Naive thymus-derived CD4-positive, alpha-beta T cell (primary cell): ENCODE results near the gene KLHL30. TPM values are rescaled to one million over a fixed set of nuclear protein-coding genes. Genes with fewer than 3 reads are reported as not detected.

Source experiments
- ATAC-seq: fragments of 150-1000 bp; cut with Tn5 transposase; 2 replicates; pipeline ENCODE4 v1.10.0; 2021; ENCODE audit warnings: mild to moderate bottlenecking, moderate library complexity
- CTCF ChIA-PET: fragments of 350-600 bp; sonication (Branson Sonifier 250); formaldehyde crosslinking; loops from one replicate; lab custom pipeline; 2021; ENCODE audit warnings: antibody characterized with exemption; lab: Charles Lee
- POLR2A ChIA-PET: fragments of 350-600 bp; sonication (Branson Sonifier 250); formaldehyde crosslinking; loops from one replicate; lab custom pipeline; 2021; ENCODE audit warnings: antibody characterized with exemption, inconsistent platforms; lab: Charles Lee
- DNase-seq, 9 donors: peaks; one replicate each; pipeline versions ENCODE4 v3.0.0 to v3.0.0-alpha.2; 2020 to 2022; ENCODE audit warnings: mixed read lengths in 1 of 9
- H3K27ac ChIP-seq: one replicate; pipeline ENCODE4 v1.7.0; 2013; ENCODE audit warnings: mild to moderate bottlenecking, low read depth, low read length, moderate library complexity
- H3K27me3 ChIP-seq, 2 donors: one replicate each; pipeline ENCODE4 v1.7.0; 2013; ENCODE audit warnings: low read length in 2 of 2, mild to moderate bottlenecking in 2 of 2, moderate library complexity in 2 of 2; ENCODE audit not compliant: control insufficient read depth in 2 of 2, insufficient read depth in 2 of 2
- H3K36me3 ChIP-seq, 3 experiments: 1 replicate in 2 of 3; 2 replicates in 1 of 3; pipeline ENCODE4 v1.7.0; 2013; ENCODE audit warnings: low read length in 3 of 3, mild to moderate bottlenecking in 3 of 3, moderate library complexity in 1 of 3; ENCODE audit not compliant: insufficient read depth in 3 of 3, control insufficient read depth in 2 of 3
- H3K4me1 ChIP-seq, 2 donors: one replicate each; pipeline ENCODE4 v1.7.0; 2013; ENCODE audit warnings: low read length in 2 of 2, mild to moderate bottlenecking in 2 of 2, moderate library complexity in 1 of 2; ENCODE audit not compliant: control insufficient read depth in 2 of 2, insufficient read depth in 2 of 2
- H3K4me3 ChIP-seq: 2 replicates; pipeline ENCODE4 v1.7.0; 2013; ENCODE audit warnings: mild to moderate bottlenecking, low read length
- H3K9me3 ChIP-seq, 3 experiments: 1 replicate in 2 of 3; 2 replicates in 1 of 3; pipeline ENCODE4 v1.7.0; 2013; ENCODE audit warnings: low read length in 3 of 3; ENCODE audit not compliant: control insufficient read depth in 2 of 3
- H3K27ac Mint-ChIP-seq, 9 donors: one replicate each; pipeline ENCODE4 v1.8.0; 2020 to 2022; ENCODE audit warnings: mixed read lengths in 9 of 9, mild to moderate bottlenecking in 8 of 9, moderate library complexity in 5 of 9, inconsistent platforms in 2 of 9
- H3K27me3 Mint-ChIP-seq, 5 donors: one replicate each; pipeline ENCODE4 v1.8.0; 2021 to 2022; ENCODE audit warnings: mixed read lengths in 5 of 5, mild to moderate bottlenecking in 1 of 5
- H3K36me3 Mint-ChIP-seq, 5 donors: one replicate each; pipeline ENCODE4 v1.8.0; 2020 to 2022; ENCODE audit warnings: mixed read lengths in 5 of 5, mild to moderate bottlenecking in 3 of 5, inconsistent platforms in 1 of 5
- H3K4me1 Mint-ChIP-seq, 7 donors: one replicate each; pipeline ENCODE4 v1.8.0; 2020 to 2022; ENCODE audit warnings: mixed read lengths in 7 of 7, mild to moderate bottlenecking in 3 of 7, inconsistent platforms in 1 of 7
- H3K4me3 Mint-ChIP-seq, 10 donors: one replicate each; pipeline ENCODE4 v1.8.0; 2020 to 2022; ENCODE audit warnings: mild to moderate bottlenecking in 10 of 10, mixed read lengths in 10 of 10, moderate library complexity in 6 of 10, inconsistent platforms in 2 of 10
- H3K9me3 Mint-ChIP-seq, 11 donors: one replicate each; pipeline ENCODE4 v1.8.0; 2020 to 2022; ENCODE audit warnings: mixed read lengths in 11 of 11, mild to moderate bottlenecking in 4 of 11, inconsistent platforms in 1 of 11, moderate library complexity in 1 of 11
- intact Hi-C, 2 donors: fragments of 100-400 bp; cut with micrococcal nuclease; formaldehyde crosslinking; loops; one replicate each; pipeline ENCODE4 v1.15.1; 2023
- polyA plus RNA-seq, 2 donors: library from polyadenylated mRNA; unstranded; fragments of 300-500 nt; fragmentation: Illumina TruSeq; gene quantifications; one replicate each; pipeline ENCODE4 v1.2.3, GENCODE V29; 2021
- total RNA-seq, 6 experiments: library from RNA in 5 of 6; stranded (reverse) in 5 of 6; gene quantifications; 1 replicate in 5 of 6; 2 replicates in 1 of 6; pipeline ENCODE4 v1.2.3 and lab custom pipeline; 2021 to 2026

KLHL30 gene
- total and polyA plus RNA-seq, 7 experiments from 2014 or later: not detected

- intact Hi-C loops: no loop called here
- no peak for DNase-seq
- ChIA-PET POLR2A (no interaction called here), CTCF (no interaction called here)
- Mint-ChIP-seq H3K36me3 (no peaks in the 10 kb centered on the region), H3K27ac (no peak overlapping the region), H3K27me3 (no peaks in the 10 kb centered on the region), H3K9me3 (peaks cover 0 to 1% (median 0%) of the 10 kb centered on the region in 11 donors), H3K4me3 (no peak overlapping the region), H3K4me1 (peaks cover 0 to 8% (median 7%) of the 10 kb centered on the region in 7 donors)
- no peaks in the 10 kb centered on the region for H3K36me3 ChIP-seq
- H3K4me1 ChIP-seq: peaks cover 0 to 6% of the 10 kb centered on the region in 2 donors
- no peak for ATAC-seq
- no peaks in the 10 kb centered on the region for H3K9me3 ChIP-seq
- H3K27ac ChIP-seq: no peak overlapping the region
- no peak overlapping the region for H3K4me3 ChIP-seq
- H3K27me3 ChIP-seq: no peaks in the 10 kb centered on the region
These were observed 1.6 kb downstream of the KLHL30 start for GRCh38 chr2:238140040-238140439.

GRCh38 chr2:238140721-238141540 is 2.5 kb downstream of the KLHL30 start:
- H3K4me1 ChIP-seq: peaks cover 0 to 6% of the 10 kb centered on the region in 2 donors
- no peak overlapping the region for H3K27ac ChIP-seq
- H3K27ac Mint-ChIP-seq: peak overlapping the region in 1 of 9 donors; percentile 73
- no peak overlapping the region for H3K4me3 ChIP-seq
- no peaks in the 10 kb centered on the region for H3K27me3 ChIP-seq
- H3K4me1 Mint-ChIP-seq: peaks cover 0 to 8% (median 7%) of the 10 kb centered on the region in 7 donors
- no peaks in the 10 kb centered on the region for H3K36me3 Mint-ChIP-seq
- ChIA-PET POLR2A (no interaction called here), CTCF (interaction anchor here (0.6 to 1.0 kb wide), 2 partner anchors 14 to 122 kb away, joined by 3 read pairs; no protein-coding TSS in a partner anchor)
- no peak overlapping the region for H3K4me3 Mint-ChIP-seq
- DNase-seq: no peak
- H3K27me3 Mint-ChIP-seq: no peaks in the 10 kb centered on the region
- no peaks in the 10 kb centered on the region for H3K9me3 ChIP-seq
- H3K9me3 Mint-ChIP-seq: peaks cover 0 to 1% (median 0%) of the 10 kb centered on the region in 11 donors
- no peak for ATAC-seq
- intact Hi-C loops: no loop called here
- no peaks in the 10 kb centered on the region for H3K36me3 ChIP-seq

- Mint-ChIP-seq H3K27me3 (no peaks in the 10 kb centered on the region), H3K27ac (peak overlapping the region in 3 of 9 donors; percentile 62 to 73 (median 63)), H3K9me3 (peaks cover 0 to 1% (median 0%) of the 10 kb centered on the region in 11 donors), H3K4me3 (peak overlapping the region in 1 of 10 donors; percentile 13), H3K4me1 (peaks cover 0 to 8% (median 7%) of the 10 kb centered on the region in 7 donors), H3K36me3 (no peaks in the 10 kb centered on the region)
- DNase-seq (no peak), ATAC-seq (peak; percentile 47)
- intact Hi-C loops: no loop called here
- ChIA-PET CTCF (interaction anchor here (0.6 to 1.0 kb wide), 2 partner anchors 13 to 121 kb away, joined by 3 read pairs; no protein-coding TSS in a partner anchor), POLR2A (no interaction called here)
- H3K27ac ChIP-seq: no peak overlapping the region
- H3K36me3 ChIP-seq: no peaks in the 10 kb centered on the region
- H3K4me3 ChIP-seq: no peak overlapping the region
- peaks cover 0 to 6% of the 10 kb centered on the region in 2 donors for H3K4me1 ChIP-seq
- H3K9me3 ChIP-seq: no peaks in the 10 kb centered on the region
- no peaks in the 10 kb centered on the region for H3K27me3 ChIP-seq
These were observed 3.3 kb downstream of the KLHL30 start for GRCh38 chr2:238141541-238142318.

- DNase-seq (no peak), ATAC-seq (no peak)
- no peaks in the 10 kb centered on the region for H3K9me3 ChIP-seq
- Mint-ChIP-seq H3K4me1 (peaks cover 0 to 8% (median 7%) of the 10 kb centered on the region in 7 donors), H3K9me3 (peaks cover 0 to 1% (median 0%) of the 10 kb centered on the region in 11 donors), H3K4me3 (no peak overlapping the region), H3K27me3 (no peaks in the 10 kb centered on the region), H3K27ac (peak overlapping the region in 1 of 9 donors; percentile 73), H3K36me3 (no peaks in the 10 kb centered on the region)
- no peak overlapping the region for H3K4me3 ChIP-seq
- H3K27me3 ChIP-seq: no peaks in the 10 kb centered on the region
- intact Hi-C loops: no loop called here
- H3K4me1 ChIP-seq: peaks cover 0 to 6% of the 10 kb centered on the region in 2 donors
- no peaks in the 10 kb centered on the region for H3K36me3 ChIP-seq
- ChIA-PET POLR2A (no interaction called here), CTCF (interaction anchor here (1.0 kb wide), 1 partner anchor 120 kb away, joined by 3 read pairs; no protein-coding TSS in a partner anchor)
- no peak overlapping the region for H3K27ac ChIP-seq
These were observed 4.1 kb downstream of the KLHL30 start for GRCh38 chr2:238142382-238143205.

- ATAC-seq (no peak), DNase-seq (no peak)
- Mint-ChIP-seq H3K27me3 (no peaks in the 10 kb centered on the region), H3K4me3 (no peak overlapping the region), H3K27ac (no peak overlapping the region), H3K4me1 (peaks cover 0 to 8% (median 7%) of the 10 kb centered on the region in 7 donors), H3K9me3 (peaks cover 0 to 1% (median 0%) of the 10 kb centered on the region in 11 donors), H3K36me3 (no peaks in the 10 kb centered on the region)
- Histone ChIP-seq H3K27ac (no peak overlapping the region), H3K9me3 (no peaks in the 10 kb centered on the region), H3K36me3 (no peaks in the 10 kb centered on the region), H3K4me3 (no peak overlapping the region), H3K4me1 (peaks cover 0 to 6% of the 10 kb centered on the region in 2 donors), H3K27me3 (no peaks in the 10 kb centered on the region)
- ChIA-PET POLR2A (no interaction called here), CTCF (no interaction called here)
- intact Hi-C loops: no loop called here
These were observed 4.9 kb downstream of the KLHL30 start for GRCh38 chr2:238143239-238143951.
